ENCODE measurements around the gene ZNF143. TPM values are rescaled to one million over a fixed set of nuclear protein-coding genes. Genes with fewer than 3 reads are reported as not detected.

Gene ZNF143
- total and polyA plus RNA-seq, 10 donors, result 12.1 to 42.5 (median 32.9) TPM

- Histone ChIP-seq H3K27ac (no peak overlapping the region), H3K27me3 (replicated peaks in 1 of 7) (no peaks in the 10 kb centered on the region), H3K9me3 (no peaks in the 10 kb centered on the region), H3K4me3 (no peak overlapping the region), H3K36me3 (no peaks in the 10 kb centered on the region), H3K4me1 (peaks cover 0 to 44% (median 28%) of the 10 kb centered on the region in 6 donors)
- DNase-seq, result no peak
- intact Hi-C loops (cut with DNase I; ENCODE audit: low total_unique reads), result no loop called here
- WGBS, 5 donors, result 96 to 99% (median 97%) methylated on average over 5 of the region's 5 CpGs
- TF ChIP-seq POLR2AphosphoS5 (IDR thresholded peaks at IDR 0.05), result no peak
- TF ChIP-seq CTCF (IDR thresholded peaks at IDR 0.05 in 8 of 11, conservative IDR thresholded peaks at IDR 0.05 in 3 of 11), result no peak
- TF ChIP-seq POLR2A (IDR thresholded peaks at IDR 0.05), result no peak
Measured at GRCh38 chr11:9567401-9567800, 106.6 kb downstream of the ZNF143 start.

GRCh38 chr11:9568161-9568853 lies 107.5 kb downstream of the ZNF143 start:
- Histone ChIP-seq H3K4me1 (peaks cover 0 to 52% (median 30%) of the 10 kb centered on the region in 6 donors), H3K9me3 (no peaks in the 10 kb centered on the region), H3K27me3 (replicated peaks in 1 of 7) (no peaks in the 10 kb centered on the region), H3K4me3 (no peak overlapping the region), H3K36me3 (no peaks in the 10 kb centered on the region), H3K27ac (peak overlapping the region in 4 of 8 donors; percentile 76 to 83 (median 80))
- WGBS, 5 donors, result 79 to 89% (median 86%) methylated on average over 8 of the region's 8 CpGs
- no peak for DNase-seq
- TF ChIP-seq POLR2AphosphoS5 (IDR thresholded peaks at IDR 0.05) (no peak), POLR2A (IDR thresholded peaks at IDR 0.05) (no peak)
- intact Hi-C loops (cut with DNase I; ENCODE audit: low total_unique reads), result no loop called here

GRCh38 chr11:9568854-9569587 lies 108.2 kb downstream of the ZNF143 start:
- TF ChIP-seq POLR2AphosphoS5 (IDR thresholded peaks at IDR 0.05), result peak in 1 of 3 donors; percentile 63
- TF ChIP-seq POLR2A (IDR thresholded peaks at IDR 0.05), result no peak
- no peaks in the 10 kb centered on the region for H3K9me3 ChIP-seq
- H3K27ac ChIP-seq, result peak overlapping the region in 5 of 8 donors; percentile 71 to 83 (median 78)
- intact Hi-C loops (cut with DNase I; ENCODE audit: low total_unique reads), result no loop called here
- H3K36me3 ChIP-seq, result no peaks in the 10 kb centered on the region
- WGBS, 5 donors, result 54 to 60% (median 56%) methylated on average over 7 of the region's 7 CpGs
- no peak for DNase-seq
- no peaks in the 10 kb centered on the region for H3K27me3 ChIP-seq (replicated peaks in 1 of 7)
- peaks cover 0 to 52% (median 30%) of the 10 kb centered on the region in 6 donors for H3K4me1 ChIP-seq
- no peak overlapping the region for H3K4me3 ChIP-seq

GRCh38 chr11:9569588-9570164 lies 108.9 kb downstream of the ZNF143 start:
- no peaks in the 10 kb centered on the region for H3K9me3 ChIP-seq
- H3K27ac ChIP-seq, result peak overlapping the region in 5 of 8 donors; percentile 71 to 83 (median 78)
- WGBS, 5 donors, result 90 to 97% (median 91%) methylated on average over 5 of the region's 5 CpGs
- intact Hi-C loops (cut with DNase I; ENCODE audit: low total_unique reads), result no loop called here
- H3K36me3 ChIP-seq, result no peaks in the 10 kb centered on the region
- H3K4me3 ChIP-seq, result no peak overlapping the region
- TF ChIP-seq CTCF (IDR thresholded peaks at IDR 0.05 in 8 of 11, conservative IDR thresholded peaks at IDR 0.05 in 3 of 11), result no peak
- TF ChIP-seq POLR2AphosphoS5 (IDR thresholded peaks at IDR 0.05), result no peak
- no peak for TF ChIP-seq POLR2A (IDR thresholded peaks at IDR 0.05)
- no peaks in the 10 kb centered on the region for H3K27me3 ChIP-seq (replicated peaks in 1 of 7)
- no peak for DNase-seq
- H3K4me1 ChIP-seq, result peaks cover 0 to 55% (median 31%) of the 10 kb centered on the region in 6 donors
